GM19023 (cell line): ENCODE measurements around the gene GRPEL1.

Source experiments
- ATAC-seq: cut with Tn5 transposase; IDR thresholded peaks from one replicate; pipeline ENCODE4 v1.9.1; 2021; ENCODE audit warnings: mild to moderate bottlenecking, moderate library complexity; ENCODE audit not compliant: unreplicated experiment

GRPEL1 gene

GRCh38 chr4:7026107-7026506 is 41.8 kb downstream of the GRPEL1 start:
- ATAC-seq = no peak

- no peak for ATAC-seq
Measured at GRCh38 chr4:7025040-7025602, 42.7 kb downstream of the GRPEL1 start.

GRCh38 chr4:7024336-7024890 is 43.5 kb downstream of the GRPEL1 start:
- ATAC-seq = no peak

- no peak for ATAC-seq
Measured at GRCh38 chr4:7023901-7024300, 44.0 kb downstream of the GRPEL1 start.

- no peak for ATAC-seq
Measured at GRCh38 chr4:7023486-7023885, 44.4 kb downstream of the GRPEL1 start.

GRCh38 chr4:7021930-7022664 is 45.8 kb downstream of the GRPEL1 start:
- ATAC-seq = no peak

GRCh38 chr4:7021355-7021754 is 46.5 kb downstream of the GRPEL1 start:
- ATAC-seq = no peak

GRCh38 chr4:7020856-7021255 is 47.0 kb downstream of the GRPEL1 start:
- no peak for ATAC-seq

- no peak for ATAC-seq
Measured at GRCh38 chr4:7020290-7020689, 47.6 kb downstream of the GRPEL1 start.

- no peak for ATAC-seq
Measured at GRCh38 chr4:7019367-7019766, 48.5 kb downstream of the GRPEL1 start.

- ATAC-seq = no peak
Measured at GRCh38 chr4:7018281-7018680, 49.6 kb downstream of the GRPEL1 start.

- no peak for ATAC-seq
Measured at GRCh38 chr4:7017446-7018048, 50.3 kb downstream of the GRPEL1 start.

GRCh38 chr4:7016512-7016911 is 51.4 kb downstream of the GRPEL1 start:
- ATAC-seq = no peak

GRCh38 chr4:7016086-7016485 is 51.8 kb downstream of the GRPEL1 start:
- no peak for ATAC-seq

GRCh38 chr4:7015383-7016035 is 52.4 kb downstream of the GRPEL1 start:
- no peak for ATAC-seq

- no peak for ATAC-seq
Measured at GRCh38 chr4:7014815-7015214, 53.0 kb downstream of the GRPEL1 start.

- ATAC-seq = no peak
Measured at GRCh38 chr4:7013175-7013574, 54.7 kb downstream of the GRPEL1 start.

- no peak for ATAC-seq
Measured at GRCh38 chr4:7009564-7009963, 58.3 kb downstream of the GRPEL1 start.
